ENCODE measurements around the gene GIMAP1. TPM values are rescaled to one million over a fixed set of nuclear protein-coding genes. Genes with fewer than 3 reads are reported as not detected.

Gene GIMAP1
- total and polyA plus RNA-seq, 2 experiments from 2014 or later, result 0.13 TPM; not detected in 1

GRCh38 chr7:150745876-150746275, 29.5 kb downstream of the GIMAP1 start:
- 83% methylated on average over 3 of the region's 3 CpGs for WGBS (ENCODE audit: low lambda C conversion rate, missing lambda C conversion rate)

GRCh38 chr7:150746921-150747320, 30.5 kb downstream of the GIMAP1 start:
- Histone ChIP-seq H3K27me3 (peaks cover 17% of the 10 kb centered on the region), H3K27ac (no peak overlapping the region), H3K9me2 (replicated peaks; ENCODE audit: insufficient read depth) (no peaks in the 10 kb centered on the region), H3K4me2 (no peak overlapping the region), H3K36me3 (replicated peaks; ENCODE audit: insufficient read depth, low read depth) (no peaks in the 10 kb centered on the region), H3K9me3 (ENCODE audit: low read depth) (no peaks in the 10 kb centered on the region), H3K79me2 (no peaks in the 10 kb centered on the region), H3K4me3 (no peak overlapping the region), H4K20me1 (ENCODE audit: insufficient read depth, poor library complexity, severe bottlenecking) (no peaks in the 10 kb centered on the region), H2AFZ (no peak overlapping the region), H3K4me1 (ENCODE audit: insufficient read depth) (no peaks in the 10 kb centered on the region)
- DNase-seq (ENCODE audit: low spot score), result no peak
- 87% methylated on average over 6 of the region's 6 CpGs for WGBS (ENCODE audit: low lambda C conversion rate, missing lambda C conversion rate)
- TF ChIP-seq EZH2 (IDR thresholded peaks at IDR 0.05; ENCODE audit: borderline replicate concordance), result no peak
- no peak for TF ChIP-seq CTCF (IDR thresholded peaks at IDR 0.05; ENCODE audit: poor library complexity)
- no peak for TF ChIP-seq EZH2phosphoT487 (IDR thresholded peaks at IDR 0.05; ENCODE audit: low read depth, severe bottlenecking, unreplicated experiment)

More at GRCh38 chr7:150745876-150746275, 29.5 kb downstream of the GIMAP1 start:
- peaks cover 24% of the 10 kb centered on the region for H3K27me3 ChIP-seq
- no peaks in the 10 kb centered on the region for H3K9me3 ChIP-seq (ENCODE audit: low read depth)
- no peaks in the 10 kb centered on the region for H3K36me3 ChIP-seq (replicated peaks; ENCODE audit: insufficient read depth, low read depth)
- TF ChIP-seq EZH2 (IDR thresholded peaks at IDR 0.05; ENCODE audit: borderline replicate concordance) (no peak), EZH2phosphoT487 (IDR thresholded peaks at IDR 0.05; ENCODE audit: low read depth, severe bottlenecking, unreplicated experiment) (no peak), CTCF (IDR thresholded peaks at IDR 0.05; ENCODE audit: poor library complexity) (no peak)
- H4K20me1 ChIP-seq (ENCODE audit: insufficient read depth, poor library complexity, severe bottlenecking), result no peaks in the 10 kb centered on the region
- H3K9me2 ChIP-seq (replicated peaks; ENCODE audit: insufficient read depth), result no peaks in the 10 kb centered on the region
- H3K27ac ChIP-seq, result no peak overlapping the region
- no peak overlapping the region for H3K4me3 ChIP-seq
- DNase-seq (ENCODE audit: low spot score), result no peak
- H3K4me2 ChIP-seq, result no peak overlapping the region
- no peaks in the 10 kb centered on the region for H3K79me2 ChIP-seq
- no peak overlapping the region for H2AFZ ChIP-seq
- no peaks in the 10 kb centered on the region for H3K4me1 ChIP-seq (ENCODE audit: insufficient read depth)

- Histone ChIP-seq H3K9me3 (ENCODE audit: low read depth) (no peaks in the 10 kb centered on the region), H3K9me2 (replicated peaks; ENCODE audit: insufficient read depth) (no peaks in the 10 kb centered on the region), H3K79me2 (no peaks in the 10 kb centered on the region), H2AFZ (no peak overlapping the region), H3K27ac (no peak overlapping the region), H4K20me1 (ENCODE audit: insufficient read depth, poor library complexity, severe bottlenecking) (no peaks in the 10 kb centered on the region), H3K36me3 (replicated peaks; ENCODE audit: insufficient read depth, low read depth) (no peaks in the 10 kb centered on the region), H3K4me2 (no peak overlapping the region), H3K27me3 (peaks cover 17% of the 10 kb centered on the region), H3K4me1 (ENCODE audit: insufficient read depth) (no peaks in the 10 kb centered on the region), H3K4me3 (no peak overlapping the region)
- no peak for TF ChIP-seq EZH2 (IDR thresholded peaks at IDR 0.05; ENCODE audit: borderline replicate concordance)
- TF ChIP-seq EZH2phosphoT487 (IDR thresholded peaks at IDR 0.05; ENCODE audit: low read depth, severe bottlenecking, unreplicated experiment), result no peak
- no peak for TF ChIP-seq CTCF (IDR thresholded peaks at IDR 0.05; ENCODE audit: poor library complexity)
- WGBS (ENCODE audit: low lambda C conversion rate, missing lambda C conversion rate), result 57% methylated on average over 4 of the region's 4 CpGs
- DNase-seq (ENCODE audit: low spot score), result no peak
Measured at GRCh38 chr7:150748376-150748775, 32.0 kb downstream of the GIMAP1 start.

- Histone ChIP-seq H3K4me2 (no peak overlapping the region), H3K27ac (no peak overlapping the region), H3K9me2 (replicated peaks; ENCODE audit: insufficient read depth) (no peaks in the 10 kb centered on the region), H3K79me2 (no peaks in the 10 kb centered on the region), H3K36me3 (replicated peaks; ENCODE audit: insufficient read depth, low read depth) (no peaks in the 10 kb centered on the region), H3K27me3 (peaks cover 15% of the 10 kb centered on the region), H4K20me1 (ENCODE audit: insufficient read depth, poor library complexity, severe bottlenecking) (no peaks in the 10 kb centered on the region), H3K4me1 (ENCODE audit: insufficient read depth) (no peaks in the 10 kb centered on the region), H3K4me3 (no peak overlapping the region), H3K9me3 (ENCODE audit: low read depth) (no peaks in the 10 kb centered on the region), H2AFZ (no peak overlapping the region)
- DNase-seq (ENCODE audit: low spot score), result no peak
- no peak for TF ChIP-seq CTCF (IDR thresholded peaks at IDR 0.05; ENCODE audit: poor library complexity)
- TF ChIP-seq EZH2phosphoT487 (IDR thresholded peaks at IDR 0.05; ENCODE audit: low read depth, severe bottlenecking, unreplicated experiment), result no peak
- WGBS (ENCODE audit: low lambda C conversion rate, missing lambda C conversion rate), result 56% methylated on average over 2 of the region's 2 CpGs
Measured at GRCh38 chr7:150751702-150752101, 35.3 kb downstream of the GIMAP1 start.
